GM23248 (cell line): ENCODE data around the gene LDLRAD3.

Experiments used
- EZH2 ChIP-seq: fragments of 200-600 bp; sonication (generic); IDR thresholded peaks from 2 replicates; pipeline ENCODE4 v1.6.1; 2018; ENCODE audit warnings: antibody characterized with exemption, mild to moderate bottlenecking; ENCODE audit not compliant: insufficient read depth, poor library complexity, severe bottlenecking
- EZH2phosphoT487 ChIP-seq: fragments of 200-600 bp; sonication (generic); IDR thresholded peaks from 2 replicates; pipeline ENCODE4 v1.6.1; 2018; ENCODE audit warnings: antibody characterized with exemption, moderate library complexity, mild to moderate bottlenecking, low read depth; ENCODE audit not compliant: insufficient read depth

DNA sequence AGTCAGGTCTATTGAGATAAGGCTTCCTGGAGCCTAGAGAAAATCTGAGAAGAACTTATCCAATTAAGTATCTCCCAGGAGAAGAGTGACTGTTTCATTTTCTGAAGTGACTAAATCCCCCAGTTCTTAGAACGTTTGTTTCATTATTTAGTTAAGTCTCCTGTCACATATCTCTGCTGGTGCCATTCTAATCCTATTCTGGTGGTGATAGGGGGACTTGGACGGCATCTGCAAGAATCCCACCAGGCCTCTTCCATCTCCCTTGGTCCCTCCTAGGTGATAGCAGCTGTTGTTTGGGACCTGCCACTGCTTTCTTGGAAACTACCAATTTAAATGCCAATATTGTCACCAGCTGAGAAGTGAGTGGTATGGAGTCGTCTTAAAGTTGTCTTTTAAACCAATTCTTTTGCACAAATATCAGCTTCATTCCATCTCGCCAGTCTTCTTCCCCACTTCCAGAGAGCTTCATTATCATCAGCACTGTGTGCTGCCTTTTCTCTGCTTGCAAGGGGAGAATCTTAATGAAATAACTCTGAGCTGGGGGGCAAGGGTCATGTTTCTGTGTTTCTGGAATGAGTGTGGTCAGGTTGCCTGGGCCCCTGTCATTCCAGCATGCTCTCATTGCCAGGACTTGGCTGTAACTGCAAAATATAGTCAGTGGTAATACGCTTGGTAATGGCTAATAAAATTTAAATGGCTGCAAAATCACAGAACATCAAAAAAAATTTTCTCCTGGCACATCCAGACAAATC is 104.8 kb downstream of the LDLRAD3 start:
- TF ChIP-seq EZH2phosphoT487 (no peak), EZH2 (no peak)
